ENCODE results near the gene PPARGC1A. TPM values are rescaled to one million over a fixed set of nuclear protein-coding genes. Genes with fewer than 3 reads are reported as not detected.

The PPARGC1A gene
- total RNA-seq, 1 experiment from 2014 or later: 1.9 TPM

- DNase-seq (ENCODE audit: low spot score) (no peak), ATAC-seq (peak; percentile 60)
- Mint-ChIP-seq H3K36me3 (no peaks in the 10 kb centered on the region), H3K4me1 (peaks cover 33% of the 10 kb centered on the region), H3K27ac (peak overlapping the region; percentile 23; the same call in 1 of the 2 replicates), H3K27me3 (ENCODE audit: low read depth) (no peaks in the 10 kb centered on the region), H3K9me3 (no peaks in the 10 kb centered on the region), H3K4me3 (no peak overlapping the region)
- ChIA-PET CTCF (interaction anchor here (1.0 kb wide), 1 partner anchor 113 kb away, joined by 3 read pairs; no protein-coding TSS in a partner anchor), POLR2A (interaction anchor here (0.6 kb wide), 1 partner anchor 736 kb away, joined by 3 read pairs; no protein-coding TSS in a partner anchor)
- TF ChIP-seq ZNF671 (CRISPR knock-in tag; IDR thresholded peaks at IDR 0.05) (no peak), MYBL2 (CRISPR knock-in tag; IDR thresholded peaks at IDR 0.05) (no peak), ATF2 (CRISPR knock-in tag; IDR thresholded peaks at IDR 0.05; ENCODE audit: borderline replicate concordance, low read depth) (no peak), ZNF232 (CRISPR knock-in tag; IDR thresholded peaks at IDR 0.05) (no peak), EMX1 (CRISPR knock-in tag; IDR thresholded peaks at IDR 0.05) (no peak), MAX (CRISPR knock-in tag; IDR thresholded peaks at IDR 0.05) (no peak), TP53 (CRISPR knock-in tag; IDR thresholded peaks at IDR 0.05) (no peak), ZNF532 (CRISPR knock-in tag; IDR thresholded peaks at IDR 0.05; ENCODE audit: borderline replicate concordance) (no peak), ZBTB21 (CRISPR knock-in tag; IDR thresholded peaks at IDR 0.05; ENCODE audit: borderline replicate concordance) (no peak), TCF7 (CRISPR knock-in tag; IDR thresholded peaks at IDR 0.05; ENCODE audit: low read depth) (no peak), TEAD4 (CRISPR knock-in tag; IDR thresholded peaks at IDR 0.05) (no peak), ZBTB43 (CRISPR knock-in tag; IDR thresholded peaks at IDR 0.05) (no peak), GABPB1 (CRISPR knock-in tag; IDR thresholded peaks at IDR 0.05) (no peak), CTCF (IDR thresholded peaks at IDR 0.05) (no peak), USF2 (CRISPR knock-in tag; IDR thresholded peaks at IDR 0.05) (no peak), ZNF219 (CRISPR knock-in tag; IDR thresholded peaks at IDR 0.05; ENCODE audit: borderline replicate concordance) (no peak)
These were observed 115.8 kb downstream of the PPARGC1A start for GRCh38 chr4:23773884-23774636.
